Right cardiac atrium (tissue), 5 donors: ENCODE data around the gene ASCC1. TPM values are rescaled to one million over a fixed set of nuclear protein-coding genes. Genes with fewer than 3 reads are reported as not detected.

Experiments
- ATAC-seq, 2 donors: fragments of 200-7000 bp; cut with Tn5 transposase; one replicate each; pipeline versions ENCODE4 v1.8.0 to v1.9.1; 2020; ENCODE audit warnings: moderate library complexity in 2 of 2, mild to moderate bottlenecking in 1 of 2
- DNase-seq, 3 donors: peaks; one replicate each; pipeline ENCODE4 v3.0.0-alpha.2; 2020
- H3K27ac ChIP-seq: one replicate; pipeline ENCODE4 v1.5.1; 2013; ENCODE audit warnings: mild to moderate bottlenecking, low read length, control low read depth, moderate library complexity
- H3K27me3 ChIP-seq: one replicate; pipeline ENCODE4 v1.6.1; 2013; ENCODE audit not compliant: control insufficient read depth, insufficient read depth
- H3K4me1 ChIP-seq: one replicate; pipeline ENCODE4 v1.6.1; 2013; ENCODE audit warnings: low read length; ENCODE audit not compliant: control insufficient read depth, insufficient read depth
- H3K4me3 ChIP-seq: one replicate; pipeline ENCODE4 v1.5.1; 2013; ENCODE audit warnings: low read length, control low read depth
- H3K9me3 ChIP-seq: one replicate; pipeline ENCODE4 v1.6.1; 2013; ENCODE audit warnings: low read length; ENCODE audit not compliant: control insufficient read depth
- WGBS: extraction: QIAGEN DNeasy Blood & Tissue Kit; methylation state at CpG from one replicate; pipeline ENCODE4 v1.1.7; 2013; 5-methylcytosine and 5-hydroxymethylcytosine counted together
- intact Hi-C, 4 donors: fragments of 100-400 bp; cut with DNase I; formaldehyde crosslinking; loops; one replicate each; pipeline versions ENCODE4 v1.11.0 to v1.14.0; 2022 to 2023
- polyA plus RNA-seq: library from polyadenylated mRNA; stranded (reverse); fragments of 200-250 nt; gene quantifications from one replicate; pipeline ENCODE4 v1.2.3, GENCODE V29; 2013
- total RNA-seq, 4 donors: library from RNA; stranded (reverse); fragmentation: NEBNext Ultra II Directional; extraction: Animal tissue kit (Norgen Biotek cat#: 25700); gene quantifications; one replicate each; pipeline ENCODE4 v1.2.1, GENCODE V29; 2021
- donor health status: healthy with polysubstance abuse.
- donor health status: DM: no; HTN: yes; CAD: no.
- donor health status: DM: no; HTN: no; CAD: no.
- donor health status: DM: no; HTN: yes; CAD: no; lungs with severe emphysema.
- donor health status: DM: yes; HTN: yes; CAD: no.

Gene ASCC1
- total and polyA plus RNA-seq, 5 donors: 26.0 to 37.9 (median 31.6) TPM

DNA sequence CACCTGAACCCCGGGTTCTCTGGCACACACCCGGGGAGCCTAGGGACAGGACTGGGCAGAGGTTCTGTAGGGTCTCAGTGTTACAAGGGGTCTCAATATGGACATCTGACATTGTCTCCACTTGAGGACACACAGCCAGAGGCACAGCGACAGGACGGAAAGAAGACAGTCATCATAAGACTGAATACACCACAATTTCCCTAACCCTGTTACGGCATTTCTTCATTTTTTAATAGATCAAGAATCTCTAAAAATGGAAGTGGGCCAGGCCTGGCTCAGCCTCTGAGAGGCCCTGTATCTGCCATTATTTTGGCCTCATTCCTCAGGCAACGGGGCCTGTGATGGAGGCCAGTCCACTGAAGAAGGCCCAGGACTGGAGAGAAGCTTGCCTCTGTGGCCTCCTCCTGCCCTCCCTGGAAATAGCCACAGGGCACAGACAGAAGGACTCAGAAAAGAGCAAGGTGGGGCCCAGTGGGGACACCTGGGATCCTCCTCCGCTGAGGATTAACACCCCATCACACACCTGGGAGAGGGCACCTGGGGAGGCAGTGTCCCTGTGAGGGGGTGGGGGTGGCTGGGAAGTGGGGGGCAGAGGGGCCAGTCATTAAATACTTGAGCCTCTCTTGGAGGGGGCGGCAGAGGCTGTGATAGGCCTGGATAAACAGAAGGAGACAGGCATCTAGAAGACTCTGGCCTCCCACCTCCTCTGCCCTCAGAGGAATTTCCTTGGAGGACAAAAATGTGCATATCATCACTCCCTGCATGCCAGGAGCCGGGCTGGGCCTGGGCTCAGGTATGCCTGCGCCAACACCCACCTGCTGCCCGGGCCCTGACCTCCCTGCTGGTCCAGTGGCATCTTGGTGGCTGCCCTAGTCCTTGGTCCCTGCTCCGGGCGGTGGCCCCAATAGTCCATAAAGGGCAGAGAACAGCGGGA, 135.8 kb downstream of the ASCC1 start:
- Histone ChIP-seq H3K27ac (no peak overlapping the region), H3K4me3 (no peak overlapping the region), H3K9me3 (no peaks in the 10 kb centered on the region), H3K4me1 (no peaks in the 10 kb centered on the region), H3K27me3 (no peaks in the 10 kb centered on the region)
- intact Hi-C loops: no loop called here
- WGBS: 81% methylated on average over 14 of the region's 14 CpGs
- no peak for ATAC-seq
- peak in 2 of 3 donors; percentile 23 to 38 for DNase-seq

DNA sequence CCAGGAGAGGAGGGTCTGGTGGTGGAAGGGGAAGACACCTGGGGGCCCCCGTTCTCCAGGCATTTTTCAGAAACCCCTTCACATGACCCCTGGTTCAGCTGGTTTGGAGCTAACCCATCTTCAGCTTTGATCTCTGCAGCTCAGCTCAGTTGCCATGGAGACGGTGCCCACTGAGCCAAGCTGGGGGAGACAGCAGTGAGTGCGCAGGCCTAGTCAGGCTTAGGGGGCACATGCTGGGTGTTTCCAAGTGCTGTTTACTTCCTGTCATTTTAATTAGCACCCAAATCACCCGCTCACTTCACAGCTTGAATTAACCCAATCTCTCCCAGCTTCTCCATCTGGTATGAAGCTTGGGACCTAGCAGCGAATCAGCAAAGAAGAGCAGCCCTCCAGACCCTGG, 136.7 kb downstream of the ASCC1 start:
- ATAC-seq (no peak), DNase-seq (peak in 2 of 3 donors; percentile 13 to 21)
- WGBS: 77% methylated on average over 5 of the region's 5 CpGs

DNA sequence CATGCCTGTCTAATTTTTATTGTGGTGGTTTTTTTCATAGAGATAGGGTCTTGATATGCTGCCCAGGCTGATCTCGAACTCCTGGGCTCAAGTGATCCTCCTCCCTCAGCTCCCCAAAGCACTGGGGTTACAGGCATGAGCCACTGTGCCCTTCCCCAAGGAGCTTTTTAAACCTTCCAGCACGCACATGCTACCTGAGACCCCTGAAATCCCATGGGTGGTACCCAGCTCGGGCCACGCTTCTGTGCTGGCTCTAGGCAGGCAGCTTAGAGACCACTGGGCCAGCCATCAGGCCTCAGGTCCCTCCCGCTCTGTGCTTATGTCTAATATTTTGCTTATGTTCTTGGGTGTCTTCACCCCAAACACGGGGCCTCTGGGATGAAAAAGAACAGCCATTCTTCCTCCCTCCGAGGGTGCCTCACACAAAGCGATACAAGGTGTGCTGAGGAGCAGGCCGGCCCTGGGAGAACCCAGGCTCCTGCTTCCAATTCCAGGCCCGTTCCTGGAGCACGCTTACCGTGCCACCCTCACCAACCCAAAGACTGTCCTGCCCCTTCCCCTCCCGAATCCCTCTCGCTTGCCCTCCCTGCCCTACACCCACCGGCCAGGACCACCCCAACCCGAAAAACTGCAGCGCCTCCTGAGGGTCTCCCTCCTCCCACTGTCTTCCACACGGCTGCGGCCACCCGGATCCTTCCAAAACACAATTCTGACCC, 138.6 kb downstream of the ASCC1 start:
- Histone ChIP-seq H3K27me3 (no peaks in the 10 kb centered on the region), H3K9me3 (no peaks in the 10 kb centered on the region), H3K27ac (no peak overlapping the region), H3K4me3 (no peak overlapping the region), H3K4me1 (no peaks in the 10 kb centered on the region)
- ATAC-seq: no peak
- intact Hi-C loops: no loop called here
- peak in 2 of 3 donors; percentile 22 to 28 for DNase-seq
- WGBS: 91% methylated on average over 20 of the region's 20 CpGs

More for the DNA sequence above, 136.7 kb downstream of the ASCC1 start:
- Histone ChIP-seq H3K4me3 (no peak overlapping the region), H3K4me1 (no peaks in the 10 kb centered on the region), H3K27me3 (no peaks in the 10 kb centered on the region), H3K9me3 (no peaks in the 10 kb centered on the region), H3K27ac (no peak overlapping the region)
- intact Hi-C loops: no loop called here

DNA sequence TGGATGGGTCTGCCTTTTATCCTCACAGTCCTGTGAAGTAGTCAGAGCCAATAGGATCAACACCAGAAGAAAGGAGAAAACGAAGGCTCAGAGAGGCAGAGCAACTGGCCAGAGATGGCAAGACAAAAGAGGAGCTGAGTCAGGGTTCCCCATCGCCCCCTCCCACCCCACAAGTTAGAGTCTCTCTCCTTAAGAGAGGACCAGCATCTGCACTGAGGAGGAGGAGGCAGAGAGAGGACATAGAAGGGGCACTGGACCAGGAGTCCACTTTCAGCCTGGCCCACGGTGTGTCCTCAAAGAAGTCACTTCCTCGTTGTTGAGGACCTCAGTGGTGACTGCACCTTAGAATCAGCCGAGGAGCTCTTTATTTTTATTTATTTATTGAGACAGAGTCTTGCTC, 139.3 kb downstream of the ASCC1 start:
- Histone ChIP-seq H3K4me3 (no peak overlapping the region), H3K4me1 (no peaks in the 10 kb centered on the region), H3K27me3 (no peaks in the 10 kb centered on the region), H3K9me3 (no peaks in the 10 kb centered on the region), H3K27ac (no peak overlapping the region)
- ATAC-seq (no peak), DNase-seq (peak in 1 of 3 donors; percentile 21)
- intact Hi-C loops: no loop called here
- 71% methylated on average over 5 of the region's 5 CpGs for WGBS

DNA sequence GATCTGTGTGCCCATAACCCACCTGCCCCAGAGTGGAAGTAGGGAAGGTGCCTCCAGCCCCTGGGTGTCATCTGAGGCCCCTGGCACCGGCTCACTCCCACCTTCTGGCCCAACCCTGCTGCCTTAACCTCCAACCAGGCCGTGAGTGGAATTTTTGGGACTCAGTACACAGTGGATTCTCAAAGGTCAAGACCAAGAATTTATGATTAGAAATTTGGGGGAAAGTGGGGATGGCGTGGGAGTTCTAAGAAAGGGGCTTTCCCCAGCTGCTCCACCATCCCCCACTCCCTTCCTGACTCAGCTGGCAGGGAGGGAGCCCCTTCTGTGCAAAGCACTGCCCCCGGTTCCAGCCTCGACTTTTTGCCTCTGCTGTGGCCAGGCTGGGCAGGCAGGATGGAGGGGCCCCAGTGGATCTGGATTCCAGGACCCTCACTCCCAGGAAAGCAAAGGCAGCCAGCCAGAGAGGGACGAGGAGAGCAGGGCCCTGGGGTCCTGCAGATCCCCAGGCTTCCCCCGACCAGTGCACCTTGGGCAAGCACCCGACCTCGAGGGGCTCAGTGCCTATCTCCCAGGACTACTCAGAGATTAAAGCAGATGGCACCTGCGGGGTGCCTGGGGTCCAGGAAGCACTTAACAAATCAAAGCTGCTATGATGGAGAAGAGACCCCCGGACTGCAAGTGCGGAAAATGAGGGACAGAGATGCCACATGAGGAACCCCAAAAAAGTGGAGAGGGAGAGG, 140.5 kb downstream of the ASCC1 start:
- no peaks in the 10 kb centered on the region for H3K9me3 ChIP-seq
- H3K4me1 ChIP-seq: no peaks in the 10 kb centered on the region
- no peak overlapping the region for H3K27ac ChIP-seq
- H3K4me3 ChIP-seq: no peak overlapping the region
- DNase-seq (peak in 1 of 3 donors; percentile 26), ATAC-seq (no peak)
- intact Hi-C loops: no loop called here
- no peaks in the 10 kb centered on the region for H3K27me3 ChIP-seq
- WGBS: 75% methylated on average over 12 of the region's 12 CpGs

DNA sequence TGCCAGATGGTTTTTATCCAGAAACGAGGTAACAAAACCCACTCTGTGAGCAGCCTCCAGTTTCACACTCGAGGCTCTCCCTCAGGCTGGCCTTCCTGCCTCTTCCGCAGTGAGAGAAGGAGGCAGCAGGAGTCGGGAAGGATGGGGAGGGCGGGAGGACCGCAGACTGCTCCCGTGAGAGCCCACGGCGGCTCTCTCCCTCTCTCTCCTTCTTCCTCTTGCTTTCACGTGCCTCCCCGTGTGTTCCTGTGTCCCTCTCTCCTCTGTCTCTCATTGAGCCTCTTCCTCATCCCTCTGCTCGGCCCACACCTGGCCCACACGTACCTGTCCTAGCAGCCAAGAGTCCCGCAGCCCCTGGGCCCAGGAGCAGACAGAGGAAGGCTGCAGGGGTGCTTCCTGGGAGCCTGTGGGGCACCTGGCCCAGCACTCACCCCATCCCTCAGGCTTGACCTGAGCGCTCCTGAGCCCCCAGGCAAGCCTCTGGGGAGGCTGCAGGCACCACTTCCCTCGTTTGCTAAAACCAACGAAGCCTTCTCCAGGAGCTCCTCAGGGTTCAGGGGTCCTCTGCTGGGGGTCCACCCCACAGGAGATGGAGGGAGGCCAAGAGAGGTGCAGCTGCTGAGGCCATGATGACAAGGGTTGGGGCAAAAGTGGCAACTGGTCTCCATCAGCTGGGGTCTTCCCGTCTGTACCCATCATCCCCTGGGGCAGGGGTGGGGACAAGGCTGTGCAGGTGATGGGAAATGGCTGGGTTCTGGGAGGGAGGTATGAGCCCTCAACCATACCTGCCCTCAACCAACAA, 141.3 kb downstream of the ASCC1 start:
- Histone ChIP-seq H3K27me3 (no peaks in the 10 kb centered on the region), H3K4me3 (no peak overlapping the region), H3K4me1 (no peaks in the 10 kb centered on the region), H3K27ac (no peak overlapping the region), H3K9me3 (no peaks in the 10 kb centered on the region)
- DNase-seq: peak in 1 of 3 donors; percentile 30
- intact Hi-C loops: no loop called here
- no peak for ATAC-seq
- WGBS: 74% methylated on average over 18 of the region's 18 CpGs

DNA sequence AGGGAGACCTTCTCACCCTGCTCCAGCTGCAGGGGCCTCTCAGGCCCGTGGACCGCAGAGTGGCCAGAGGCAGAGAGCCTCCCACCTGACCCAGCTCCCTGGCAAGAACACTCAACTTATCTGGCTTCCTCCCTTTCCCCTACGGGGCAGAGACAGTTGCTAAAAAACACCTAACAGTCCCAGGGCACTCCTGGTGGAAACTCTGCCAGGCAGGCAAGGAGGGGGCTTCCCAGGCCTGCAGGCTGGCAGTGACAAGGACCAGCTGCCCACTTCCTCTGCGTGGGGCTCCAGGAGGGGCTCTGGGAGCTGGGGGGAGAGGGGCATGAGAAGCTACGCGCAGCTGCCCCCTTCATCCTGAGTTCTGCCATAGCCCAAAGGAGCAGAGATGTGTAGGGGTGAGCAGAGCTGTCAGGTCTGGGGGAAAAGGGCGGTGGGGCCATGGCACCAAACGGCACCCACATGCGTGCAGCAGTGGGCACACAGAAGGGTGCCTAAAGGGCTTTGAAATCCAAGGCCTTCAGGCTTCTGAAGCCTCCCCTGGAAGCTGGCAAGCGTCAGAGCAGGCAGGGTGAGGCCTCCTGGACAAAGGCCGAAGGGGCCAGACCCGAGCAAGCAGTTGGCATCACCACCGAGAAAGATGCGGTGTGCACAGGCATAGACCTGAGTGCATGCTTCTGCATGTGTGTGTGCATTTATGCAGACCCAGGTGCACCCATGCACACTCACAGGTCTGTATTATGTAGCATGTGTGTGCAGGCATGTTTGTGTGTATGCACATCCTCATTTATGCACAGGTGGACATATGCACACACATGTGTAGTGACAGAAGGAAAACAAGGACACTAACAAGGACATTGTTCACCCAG, 142.1 kb downstream of the ASCC1 start:
- WGBS: 62% methylated on average over 14 of the region's 14 CpGs
- DNase-seq (peak in 2 of 3 donors; percentile 19 to 28), ATAC-seq (peak in 1 of 2 donors; percentile 17)
- Histone ChIP-seq H3K27me3 (no peaks in the 10 kb centered on the region), H3K27ac (no peak overlapping the region), H3K4me1 (peaks cover 2% of the 10 kb centered on the region), H3K9me3 (no peaks in the 10 kb centered on the region), H3K4me3 (no peak overlapping the region)
- intact Hi-C loops: no loop called here

DNA sequence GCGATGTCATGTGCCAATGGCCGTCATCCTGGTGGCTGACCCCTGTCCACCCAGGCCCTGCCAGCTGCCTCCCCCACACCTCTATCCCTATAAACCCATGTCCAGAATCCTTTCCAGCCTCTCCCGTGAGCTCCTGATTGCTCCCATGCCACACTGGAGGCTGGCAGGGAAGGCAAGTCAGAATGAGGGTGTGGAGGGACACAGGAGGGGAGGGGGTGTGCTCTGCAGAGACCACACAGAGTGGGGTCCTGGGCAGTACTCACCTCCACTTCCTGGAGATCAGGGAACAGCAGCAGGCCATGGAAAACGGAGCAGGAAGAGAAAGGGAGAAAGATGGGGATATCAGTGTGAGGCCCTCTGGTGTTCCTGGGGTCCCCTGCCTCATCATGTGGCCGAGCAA, 143.4 kb downstream of the ASCC1 start:
- intact Hi-C loops: no loop called here
- H3K4me3 ChIP-seq: no peak overlapping the region
- no peaks in the 10 kb centered on the region for H3K9me3 ChIP-seq
- 94% methylated on average over 5 of the region's 5 CpGs for WGBS
- H3K27ac ChIP-seq: no peak overlapping the region
- no peak for ATAC-seq
- no peaks in the 10 kb centered on the region for H3K27me3 ChIP-seq
- DNase-seq: no peak
- peaks cover 3% of the 10 kb centered on the region for H3K4me1 ChIP-seq

DNA sequence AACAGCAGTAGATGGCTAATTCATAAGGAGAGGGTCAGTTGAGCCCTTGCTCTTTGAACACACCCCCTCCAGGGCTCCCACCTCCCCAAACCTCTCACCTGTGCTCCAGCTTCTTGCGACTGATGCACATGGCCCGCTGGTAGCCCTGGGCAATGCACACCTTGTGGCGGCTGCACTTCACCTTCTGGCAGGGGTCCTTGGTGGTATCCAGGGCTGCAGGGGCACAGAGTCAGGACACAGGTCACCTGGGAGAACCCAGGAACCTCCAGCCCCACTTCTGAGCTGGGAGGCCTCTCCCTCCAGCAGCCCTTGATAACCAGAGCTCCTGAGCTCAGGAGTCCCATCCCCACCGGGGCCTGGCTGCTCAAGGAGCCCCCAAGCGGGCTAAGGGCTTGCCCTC, 144.0 kb downstream of the ASCC1 start:
- WGBS: 92% methylated on average over 5 of the region's 5 CpGs
- intact Hi-C loops: no loop called here
- Histone ChIP-seq H3K27ac (no peak overlapping the region), H3K4me3 (no peak overlapping the region), H3K4me1 (peaks cover 3% of the 10 kb centered on the region), H3K9me3 (no peaks in the 10 kb centered on the region), H3K27me3 (no peaks in the 10 kb centered on the region)
- no peak for ATAC-seq
- DNase-seq: peak in 1 of 3 donors; percentile 3
